Coronary artery (tissue), 2 donors: ENCODE results near the gene CPNE9.
A peak's percentile ranks its signal among the peaks of the same experiment; 100 is the strongest.

Source experiments
- DNase-seq: peaks from one replicate; pipeline ENCODE4 v3.0.0-alpha.2; 2017; ENCODE audit warnings: low spot score
- H3K27ac ChIP-seq, 2 donors: fragments of 200-600 bp; sonication (generic); one replicate each; pipeline ENCODE4 v1.5.1; 2016 to 2019
- H3K4me3 ChIP-seq: fragments of 200-600 bp; sonication (generic); 2 replicates; pipeline ENCODE4 v1.5.1; 2016; ENCODE audit warnings: mild to moderate bottlenecking, moderate library complexity
- TF ChIP-seq, protein P1 (sequence below): fragments of 200-600 bp; sonication (generic); IDR thresholded peaks from one replicate; pipeline ENCODE4 v1.5.1; 2019; ENCODE audit warnings: antibody characterized with exemption

Gene CPNE9

GRCh38 chr3:9732080-9732739 lies 28.6 kb downstream of the CPNE9 start:
- H3K27ac ChIP-seq = peak overlapping the region; percentile 95
- H3K4me3 ChIP-seq = peak overlapping the region; percentile 98
- DNase-seq = no peak
- TF ChIP-seq, protein P1, sequence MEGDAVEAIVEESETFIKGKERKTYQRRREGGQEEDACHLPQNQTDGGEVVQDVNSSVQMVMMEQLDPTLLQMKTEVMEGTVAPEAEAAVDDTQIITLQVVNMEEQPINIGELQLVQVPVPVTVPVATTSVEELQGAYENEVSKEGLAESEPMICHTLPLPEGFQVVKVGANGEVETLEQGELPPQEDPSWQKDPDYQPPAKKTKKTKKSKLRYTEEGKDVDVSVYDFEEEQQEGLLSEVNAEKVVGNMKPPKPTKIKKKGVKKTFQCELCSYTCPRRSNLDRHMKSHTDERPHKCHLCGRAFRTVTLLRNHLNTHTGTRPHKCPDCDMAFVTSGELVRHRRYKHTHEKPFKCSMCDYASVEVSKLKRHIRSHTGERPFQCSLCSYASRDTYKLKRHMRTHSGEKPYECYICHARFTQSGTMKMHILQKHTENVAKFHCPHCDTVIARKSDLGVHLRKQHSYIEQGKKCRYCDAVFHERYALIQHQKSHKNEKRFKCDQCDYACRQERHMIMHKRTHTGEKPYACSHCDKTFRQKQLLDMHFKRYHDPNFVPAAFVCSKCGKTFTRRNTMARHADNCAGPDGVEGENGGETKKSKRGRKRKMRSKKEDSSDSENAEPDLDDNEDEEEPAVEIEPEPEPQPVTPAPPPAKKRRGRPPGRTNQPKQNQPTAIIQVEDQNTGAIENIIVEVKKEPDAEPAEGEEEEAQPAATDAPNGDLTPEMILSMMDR = no peak

- no peak for DNase-seq
- H3K27ac ChIP-seq = no peak overlapping the region
- peak overlapping the region; percentile 98 for H3K4me3 ChIP-seq
- TF ChIP-seq, protein P1 = no peak
These were observed 29.1 kb downstream of the CPNE9 start for GRCh38 chr3:9732740-9733115.

DNA sequence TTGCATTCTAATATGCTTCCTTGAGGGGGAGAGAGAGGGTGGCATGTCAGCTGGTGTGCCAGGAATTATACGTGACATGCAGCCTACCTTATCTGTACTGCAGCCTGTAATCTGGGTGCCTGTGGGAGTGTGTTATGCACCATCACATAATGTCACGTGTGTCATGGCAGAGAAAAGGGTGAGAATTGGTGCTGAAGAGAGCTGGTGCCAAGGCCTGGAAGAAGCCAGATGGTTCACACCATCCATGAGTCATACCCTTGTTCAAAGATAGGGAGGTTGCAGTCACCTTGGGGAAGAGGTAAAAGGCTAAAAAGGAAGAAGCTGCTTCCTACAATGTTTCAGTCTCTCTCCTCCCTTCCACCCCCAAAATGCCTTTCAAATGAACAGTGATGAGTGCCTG lies 33.2 kb downstream of the CPNE9 start:
- H3K27ac ChIP-seq = no peak overlapping the region
- no peak overlapping the region for H3K4me3 ChIP-seq
- DNase-seq = no peak
- TF ChIP-seq, protein P1 = no peak

DNA sequence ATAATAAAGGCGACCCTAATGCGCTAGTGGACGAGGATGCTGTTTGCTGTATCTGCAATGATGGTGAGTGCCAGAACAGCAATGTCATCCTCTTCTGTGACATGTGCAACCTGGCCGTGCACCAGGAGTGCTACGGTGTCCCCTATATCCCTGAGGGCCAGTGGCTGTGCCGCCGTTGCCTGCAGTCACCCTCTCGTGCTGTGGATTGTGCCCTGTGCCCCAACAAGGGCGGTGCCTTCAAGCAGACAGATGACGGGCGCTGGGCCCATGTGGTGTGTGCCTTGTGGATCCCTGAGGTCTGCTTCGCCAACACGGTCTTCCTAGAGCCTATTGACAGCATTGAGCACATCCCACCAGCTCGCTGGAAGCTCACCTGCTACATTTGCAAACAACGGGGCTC lies 35.5 kb downstream of the CPNE9 start:
- Histone ChIP-seq H3K27ac (no peak overlapping the region), H3K4me3 (no peak overlapping the region)
- TF ChIP-seq, protein P1 = no peak
- DNase-seq = no peak

DNA sequence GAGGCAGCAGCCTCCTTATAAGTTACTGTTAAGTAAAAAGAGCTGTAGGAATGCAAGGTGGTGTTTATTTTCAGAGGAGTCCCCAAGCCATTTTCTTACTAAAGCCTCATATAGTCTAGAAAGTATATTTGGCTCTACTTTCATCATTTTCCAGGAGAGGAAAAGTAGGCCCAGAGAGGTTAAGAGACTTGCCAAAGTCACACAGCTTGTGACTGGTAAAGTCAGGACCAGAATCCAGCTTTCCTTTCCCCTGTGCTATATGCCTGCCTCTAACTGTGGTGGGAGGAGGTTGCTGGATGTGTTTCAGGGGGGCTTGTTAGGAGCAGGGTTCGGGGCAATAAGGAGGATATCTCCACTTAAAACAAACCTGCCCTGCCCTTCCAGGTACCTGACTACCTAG lies 38.9 kb downstream of the CPNE9 start:
- no peak overlapping the region for H3K4me3 ChIP-seq
- TF ChIP-seq, protein P1 = no peak
- no peak overlapping the region for H3K27ac ChIP-seq
- DNase-seq = no peak

- no peak overlapping the region for H3K27ac ChIP-seq
- no peak overlapping the region for H3K4me3 ChIP-seq
- TF ChIP-seq, protein P1 = no peak
- DNase-seq = no peak
These were observed 39.9 kb downstream of the CPNE9 start for GRCh38 chr3:9743548-9743947.

DNA sequence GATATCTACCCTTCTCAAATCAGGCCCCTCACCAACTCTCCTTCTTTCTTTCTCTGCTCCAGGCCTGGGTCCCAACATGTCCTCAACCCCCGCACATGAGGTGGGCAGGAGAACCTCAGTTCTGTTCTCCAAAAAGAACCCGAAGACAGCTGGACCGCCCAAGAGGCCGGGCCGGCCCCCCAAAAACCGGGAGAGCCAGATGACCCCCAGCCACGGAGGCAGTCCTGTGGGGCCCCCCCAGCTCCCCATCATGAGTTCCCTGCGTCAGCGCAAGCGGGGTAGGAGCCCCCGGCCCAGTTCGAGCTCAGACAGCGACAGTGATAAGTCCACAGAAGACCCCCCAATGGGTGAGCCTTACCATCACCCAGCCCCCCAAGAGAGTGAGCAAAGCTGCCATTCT lies 40.5 kb downstream of the CPNE9 start:
- DNase-seq = no peak
- no peak overlapping the region for H3K27ac ChIP-seq
- TF ChIP-seq, protein P1 = no peak
- no peak overlapping the region for H3K4me3 ChIP-seq
